ENCODE data around the gene SOX8.

SOX8 gene

GRCh38 chr16:1010815-1011214 lies 29.2 kb downstream of the SOX8 start:
- DNase-seq: no peak

GRCh38 chr16:1011316-1012082 lies 29.9 kb downstream of the SOX8 start:
- DNase-seq: no peak

GRCh38 chr16:1012135-1012534 lies 30.6 kb downstream of the SOX8 start:
- no peak for DNase-seq

GRCh38 chr16:1012722-1013592 lies 31.4 kb downstream of the SOX8 start:
- no peak for DNase-seq

- DNase-seq: no peak
Measured at GRCh38 chr16:1013593-1013900, 32.0 kb downstream of the SOX8 start.

GRCh38 chr16:1014221-1014620 lies 32.7 kb downstream of the SOX8 start:
- DNase-seq: no peak

GRCh38 chr16:1014771-1015495 lies 33.4 kb downstream of the SOX8 start:
- DNase-seq: no peak

GRCh38 chr16:1018447-1019198 lies 37.1 kb downstream of the SOX8 start:
- DNase-seq: no peak

GRCh38 chr16:1019231-1020090 lies 37.9 kb downstream of the SOX8 start:
- no peak for DNase-seq

- no peak for DNase-seq
Measured at GRCh38 chr16:1020091-1020399, 38.5 kb downstream of the SOX8 start.

GRCh38 chr16:1020591-1020990 lies 39.0 kb downstream of the SOX8 start:
- DNase-seq: no peak

GRCh38 chr16:1021553-1022160 lies 40.1 kb downstream of the SOX8 start:
- DNase-seq: no peak

- no peak for DNase-seq
Measured at GRCh38 chr16:1022466-1022865, 40.9 kb downstream of the SOX8 start.

GRCh38 chr16:1024138-1024537 lies 42.6 kb downstream of the SOX8 start:
- DNase-seq: no peak

GRCh38 chr16:1025183-1025809 lies 43.7 kb downstream of the SOX8 start:
- peak; percentile 27 for DNase-seq

GRCh38 chr16:1026057-1026783 lies 44.6 kb downstream of the SOX8 start:
- DNase-seq: no peak

GRCh38 chr16:1026784-1027500 lies 45.4 kb downstream of the SOX8 start:
- no peak for DNase-seq

- no peak for DNase-seq
Measured at GRCh38 chr16:1027501-1027815, 45.9 kb downstream of the SOX8 start.

- DNase-seq: no peak
Measured at GRCh38 chr16:1028056-1028455, 46.5 kb downstream of the SOX8 start.
